Hematopoietic multipotent progenitor cell treated with erythropoietin and hydrocortisone succinate and interleukin-3 and kit ligand, for 6 days (in vitro differentiated cells): ENCODE measurements around the gene ATP6V0A4.

Experiments
- DNase-seq: peaks from one replicate; pipeline ENCODE4 v3.0.0-alpha.2; 2015

Gene ATP6V0A4

GRCh38 chr7:138656952-138657351, 141.0 kb downstream of the ATP6V0A4 start:
- no peak for DNase-seq
